ENCODE measurements around the gene SMIM32.

The SMIM32 gene

DNA sequence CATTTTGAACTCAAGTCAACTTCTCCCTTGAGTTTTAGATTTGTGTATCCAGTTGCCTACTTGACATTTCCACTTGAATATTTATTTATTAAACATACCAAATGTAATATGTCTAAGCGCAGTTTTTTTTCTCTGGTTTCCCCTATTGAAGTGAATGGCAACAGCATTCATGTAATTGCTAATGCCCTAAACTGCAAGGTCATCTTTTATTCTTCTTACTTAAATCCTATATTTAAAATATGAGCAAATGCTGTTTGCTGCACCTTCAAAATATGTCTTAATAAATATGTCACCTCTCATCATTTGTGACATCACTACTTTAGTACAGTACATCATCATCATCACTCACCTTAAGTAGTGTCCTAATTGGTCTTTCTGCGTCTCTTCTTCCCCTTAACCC lies 37.9 kb downstream of the SMIM32 start:
- no peak overlapping the region for H3K27ac ChIP-seq
- peaks cover 6% of the 10 kb centered on the region; the same call in 1 of the 2 replicates for H3K79me2 ChIP-seq (ENCODE audit: insufficient read depth, low read depth)
- H3K9ac ChIP-seq, result no peak overlapping the region
- TF ChIP-seq, protein P1, sequence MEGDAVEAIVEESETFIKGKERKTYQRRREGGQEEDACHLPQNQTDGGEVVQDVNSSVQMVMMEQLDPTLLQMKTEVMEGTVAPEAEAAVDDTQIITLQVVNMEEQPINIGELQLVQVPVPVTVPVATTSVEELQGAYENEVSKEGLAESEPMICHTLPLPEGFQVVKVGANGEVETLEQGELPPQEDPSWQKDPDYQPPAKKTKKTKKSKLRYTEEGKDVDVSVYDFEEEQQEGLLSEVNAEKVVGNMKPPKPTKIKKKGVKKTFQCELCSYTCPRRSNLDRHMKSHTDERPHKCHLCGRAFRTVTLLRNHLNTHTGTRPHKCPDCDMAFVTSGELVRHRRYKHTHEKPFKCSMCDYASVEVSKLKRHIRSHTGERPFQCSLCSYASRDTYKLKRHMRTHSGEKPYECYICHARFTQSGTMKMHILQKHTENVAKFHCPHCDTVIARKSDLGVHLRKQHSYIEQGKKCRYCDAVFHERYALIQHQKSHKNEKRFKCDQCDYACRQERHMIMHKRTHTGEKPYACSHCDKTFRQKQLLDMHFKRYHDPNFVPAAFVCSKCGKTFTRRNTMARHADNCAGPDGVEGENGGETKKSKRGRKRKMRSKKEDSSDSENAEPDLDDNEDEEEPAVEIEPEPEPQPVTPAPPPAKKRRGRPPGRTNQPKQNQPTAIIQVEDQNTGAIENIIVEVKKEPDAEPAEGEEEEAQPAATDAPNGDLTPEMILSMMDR (conservative IDR thresholded peaks at IDR 0.05; ENCODE audit: low read depth, low read length), result no peak
- H4K20me1 ChIP-seq (ENCODE audit: insufficient read depth), result no peaks in the 10 kb centered on the region
- H3K36me3 ChIP-seq (ENCODE audit: insufficient read depth), result peaks cover 5% of the 10 kb centered on the region; the same call in 1 of the 2 replicates
- no peak overlapping the region for H3K4me3 ChIP-seq (IDR thresholded peaks at IDR 0.05; ENCODE audit: insufficient read depth, low read depth, low read length)
- H3K4me1 ChIP-seq (ENCODE audit: low read depth, poor library complexity, severe bottlenecking), result no peaks in the 10 kb centered on the region
- H3K4me2 ChIP-seq, result no peak overlapping the region
- H3K27me3 ChIP-seq (ENCODE audit: insufficient read depth, low read depth), result no peaks in the 10 kb centered on the region
- H2AFZ ChIP-seq (ENCODE audit: low read depth), result no peak overlapping the region

DNA sequence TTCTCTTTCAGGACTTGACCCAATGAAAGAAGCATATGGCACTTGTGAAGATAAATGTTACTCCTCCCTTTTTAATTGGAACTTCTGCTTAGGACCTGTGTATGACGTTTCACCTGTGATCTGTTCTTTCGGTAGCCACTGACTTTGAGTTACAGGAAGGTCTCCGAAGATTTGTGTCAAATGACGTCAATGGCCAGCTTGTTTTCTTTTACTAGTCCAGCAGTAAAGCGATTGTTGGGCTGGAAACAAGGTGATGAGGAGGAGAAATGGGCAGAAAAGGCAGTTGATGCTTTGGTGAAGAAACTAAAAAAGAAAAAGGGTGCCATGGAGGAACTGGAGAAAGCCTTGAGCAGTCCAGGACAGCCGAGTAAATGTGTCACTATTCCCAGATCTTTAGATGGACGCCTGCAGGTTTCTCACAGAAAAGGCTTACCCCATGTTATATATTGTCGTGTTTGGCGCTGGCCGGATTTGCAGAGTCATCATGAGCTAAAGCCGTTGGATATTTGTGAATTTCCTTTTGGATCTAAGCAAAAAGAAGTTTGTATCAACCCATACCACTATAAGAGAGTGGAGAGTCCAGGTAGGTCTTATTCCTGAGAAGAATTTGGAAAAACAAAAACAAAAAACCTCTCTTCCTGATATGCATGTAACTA lies 39.3 kb downstream of the SMIM32 start:
- Histone ChIP-seq H3K4me2 (no peak overlapping the region), H3K79me2 (ENCODE audit: insufficient read depth, low read depth) (peaks cover 12% of the 10 kb centered on the region; the same call in 1 of the 2 replicates), H3K9ac (no peak overlapping the region), H4K20me1 (ENCODE audit: insufficient read depth) (no peaks in the 10 kb centered on the region), H3K27me3 (ENCODE audit: insufficient read depth, low read depth) (no peaks in the 10 kb centered on the region), H2AFZ (ENCODE audit: low read depth) (no peak overlapping the region), H3K36me3 (ENCODE audit: insufficient read depth) (peaks cover 5% of the 10 kb centered on the region; the same call in 1 of the 2 replicates), H3K27ac (no peak overlapping the region), H3K4me3 (IDR thresholded peaks at IDR 0.05; ENCODE audit: insufficient read depth, low read depth, low read length) (no peak overlapping the region), H3K4me1 (ENCODE audit: low read depth, poor library complexity, severe bottlenecking) (no peaks in the 10 kb centered on the region)
- TF ChIP-seq, protein P1 (conservative IDR thresholded peaks at IDR 0.05; ENCODE audit: low read depth, low read length), result no peak

DNA sequence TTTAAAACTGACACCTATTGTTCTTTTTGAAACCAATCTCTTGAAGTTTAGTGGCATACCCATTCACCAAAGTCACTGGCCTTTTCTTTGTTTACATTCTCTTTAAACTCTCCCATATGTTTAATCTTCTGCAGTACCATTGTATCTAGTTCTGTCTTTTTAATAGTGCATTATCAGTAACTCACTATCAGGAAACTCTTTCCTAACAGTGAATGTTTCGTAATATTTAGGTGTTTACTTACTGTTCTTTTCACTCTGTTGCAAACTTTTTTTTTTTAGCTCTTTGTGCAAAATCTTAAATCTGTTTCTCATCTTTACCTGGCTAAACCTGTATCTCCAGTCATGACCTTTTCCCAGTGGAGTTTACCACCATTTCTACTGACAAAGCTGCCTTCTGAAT lies 43.1 kb downstream of the SMIM32 start:
- Histone ChIP-seq H3K79me2 (ENCODE audit: insufficient read depth, low read depth) (peaks cover 50% of the 10 kb centered on the region), H3K4me3 (IDR thresholded peaks at IDR 0.05; ENCODE audit: insufficient read depth, low read depth, low read length) (no peak overlapping the region), H3K4me2 (no peak overlapping the region), H3K27ac (no peak overlapping the region), H2AFZ (ENCODE audit: low read depth) (no peak overlapping the region), H3K27me3 (ENCODE audit: insufficient read depth, low read depth) (no peaks in the 10 kb centered on the region), H3K36me3 (ENCODE audit: insufficient read depth) (peaks cover 2% of the 10 kb centered on the region; the same call in 1 of the 2 replicates), H4K20me1 (ENCODE audit: insufficient read depth) (peaks cover 3% of the 10 kb centered on the region; the same call in 1 of the 2 replicates), H3K9ac (no peak overlapping the region), H3K4me1 (ENCODE audit: low read depth, poor library complexity, severe bottlenecking) (no peaks in the 10 kb centered on the region)
- TF ChIP-seq, protein P1 (conservative IDR thresholded peaks at IDR 0.05; ENCODE audit: low read depth, low read length), result no peak

DNA sequence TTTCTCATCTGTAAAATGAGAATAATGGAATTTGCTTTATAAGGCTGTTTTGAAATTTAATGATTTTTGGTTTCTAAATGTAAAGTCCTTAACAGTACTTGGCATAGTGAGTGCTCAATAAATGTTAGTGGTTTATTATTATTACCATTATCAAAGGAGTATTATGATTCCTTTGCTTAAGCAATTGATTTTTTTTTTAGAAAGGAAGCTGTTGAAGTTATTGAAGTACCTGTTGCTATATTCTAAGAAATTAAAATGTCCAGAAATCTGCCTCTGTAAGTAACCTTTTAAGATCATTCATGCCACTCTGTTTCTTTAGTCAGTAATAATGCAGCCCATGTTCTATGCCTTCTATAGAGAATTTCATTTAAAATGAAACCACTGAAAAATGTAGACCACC lies 45.3 kb downstream of the SMIM32 start:
- no peak overlapping the region for H3K4me2 ChIP-seq
- peaks cover 3% of the 10 kb centered on the region for H3K4me1 ChIP-seq (ENCODE audit: low read depth, poor library complexity, severe bottlenecking)
- no peak overlapping the region for H3K9ac ChIP-seq
- no peaks in the 10 kb centered on the region for H3K36me3 ChIP-seq (ENCODE audit: insufficient read depth)
- peaks cover 70% of the 10 kb centered on the region for H3K79me2 ChIP-seq (ENCODE audit: insufficient read depth, low read depth)
- TF ChIP-seq, protein P1 (conservative IDR thresholded peaks at IDR 0.05; ENCODE audit: low read depth, low read length), result no peak
- no peak overlapping the region for H3K4me3 ChIP-seq (IDR thresholded peaks at IDR 0.05; ENCODE audit: insufficient read depth, low read depth, low read length)
- H3K27me3 ChIP-seq (ENCODE audit: insufficient read depth, low read depth), result no peaks in the 10 kb centered on the region
- H4K20me1 ChIP-seq (ENCODE audit: insufficient read depth), result peaks cover 3% of the 10 kb centered on the region; the same call in 1 of the 2 replicates
- H3K27ac ChIP-seq, result no peak overlapping the region
- H2AFZ ChIP-seq (ENCODE audit: low read depth), result no peak overlapping the region

All from KMS-11 (cell line).